ENCODE measurements around the gene PLLP.
"Not testable (repeated sequence)": the region's sequence is repeated elsewhere in the genome, so short reads cannot be mapped to it uniquely, and the experiment has no call there.

Gene PLLP

GRCh38 chr16:57268804-57269800 lies 15.4 kb downstream of the PLLP start:
- H2BK120ac ChIP-seq (ENCODE audit: low read depth, low read length) = no peak overlapping the region
- no peaks in the 10 kb centered on the region for H3K36me3 ChIP-seq (ENCODE audit: control insufficient read depth, insufficient read depth, low read length)
- no peaks in the 10 kb centered on the region for H3K27me3 ChIP-seq (ENCODE audit: insufficient read depth, low read length, poor library complexity)
- H2AK5ac ChIP-seq (ENCODE audit: low read length) = no peak overlapping the region
- no peak overlapping the region for H3K4me2 ChIP-seq (ENCODE audit: low read length)
- H3K4me3 ChIP-seq (ENCODE audit: low read length) = no peak overlapping the region
- H2BK15ac ChIP-seq (replicated peaks; ENCODE audit: low read depth) = no peak overlapping the region
- peak overlapping the region; percentile 64 for H3K56ac ChIP-seq (ENCODE audit: low read length)
- no peaks in the 10 kb centered on the region for H3K4me1 ChIP-seq (ENCODE audit: control insufficient read depth, low read depth, low read length)
- DNase-seq = peak; percentile 82
- no peak overlapping the region for H3K4ac ChIP-seq (ENCODE audit: low read depth, low read length)
- WGBS (ENCODE audit: extremely low coverage, insufficient coverage, low lambda C conversion rate) = no CpG with 5 or more reads among the region's 14 CpGs
- H3K9ac ChIP-seq (ENCODE audit: low read length) = no peak overlapping the region
- H4K8ac ChIP-seq (ENCODE audit: low read depth, low read length) = no peak overlapping the region
- H3K18ac ChIP-seq (ENCODE audit: low read length) = no peak overlapping the region
- H3K79me2 ChIP-seq (ENCODE audit: control insufficient read depth, insufficient read depth, low read length) = no peaks in the 10 kb centered on the region
- H2BK5ac ChIP-seq (ENCODE audit: low read length) = no peak overlapping the region
- H3K27ac ChIP-seq (ENCODE audit: low read depth, low read length) = no peak overlapping the region
- H3K79me1 ChIP-seq (ENCODE audit: low read length) = no peaks in the 10 kb centered on the region
- H4K5ac ChIP-seq (ENCODE audit: low read length) = no peak overlapping the region
- no peak overlapping the region for H3K23ac ChIP-seq (ENCODE audit: low read length)

- not testable (repeated sequence) for H3K79me2 ChIP-seq (ENCODE audit: control insufficient read depth, insufficient read depth, low read length); H3K56ac ChIP-seq (ENCODE audit: low read length); H3K27ac ChIP-seq (ENCODE audit: low read depth, low read length); H3K27me3 ChIP-seq (ENCODE audit: insufficient read depth, low read length, poor library complexity); H2BK15ac ChIP-seq (replicated peaks; ENCODE audit: low read depth); H3K79me1 ChIP-seq (ENCODE audit: low read length); H3K4me3 ChIP-seq (ENCODE audit: low read length); DNase-seq; H4K8ac ChIP-seq (ENCODE audit: low read depth, low read length); H2AK5ac ChIP-seq (ENCODE audit: low read length); H3K18ac ChIP-seq (ENCODE audit: low read length); H3K4me1 ChIP-seq (ENCODE audit: control insufficient read depth, low read depth, low read length); H2BK120ac ChIP-seq (ENCODE audit: low read depth, low read length); H3K4ac ChIP-seq (ENCODE audit: low read depth, low read length); H3K9ac ChIP-seq (ENCODE audit: low read length); H3K36me3 ChIP-seq (ENCODE audit: control insufficient read depth, insufficient read depth, low read length); H3K23ac ChIP-seq (ENCODE audit: low read length); H4K5ac ChIP-seq (ENCODE audit: low read length); H2BK5ac ChIP-seq (ENCODE audit: low read length); H3K4me2 ChIP-seq (ENCODE audit: low read length)
- no CpG with 5 or more reads among the region's 2 CpGs for WGBS (ENCODE audit: extremely low coverage, insufficient coverage, low lambda C conversion rate)
Measured at GRCh38 chr16:57267343-57267742, 17.1 kb downstream of the PLLP start.

GRCh38 chr16:57266531-57267260 lies 17.8 kb downstream of the PLLP start:
- WGBS (ENCODE audit: extremely low coverage, insufficient coverage, low lambda C conversion rate) = no CpG with 5 or more reads among the region's 6 CpGs

GRCh38 chr16:57265850-57266530 lies 18.5 kb downstream of the PLLP start:
- no peaks in the 10 kb centered on the region for H3K4me1 ChIP-seq (ENCODE audit: control insufficient read depth, low read depth, low read length)
- no peak overlapping the region for H3K27ac ChIP-seq (ENCODE audit: low read depth, low read length)
- no peak overlapping the region for H2AK5ac ChIP-seq (ENCODE audit: low read length)
- H3K36me3 ChIP-seq (ENCODE audit: control insufficient read depth, insufficient read depth, low read length) = no peaks in the 10 kb centered on the region
- H4K5ac ChIP-seq (ENCODE audit: low read length) = no peak overlapping the region
- no peaks in the 10 kb centered on the region for H3K79me1 ChIP-seq (ENCODE audit: low read length)
- H4K8ac ChIP-seq (ENCODE audit: low read depth, low read length) = no peak overlapping the region
- no CpG with 5 or more reads among the region's 16 CpGs for WGBS (ENCODE audit: extremely low coverage, insufficient coverage, low lambda C conversion rate)
- H3K56ac ChIP-seq (ENCODE audit: low read length) = no peak overlapping the region
- no peaks in the 10 kb centered on the region for H3K79me2 ChIP-seq (ENCODE audit: control insufficient read depth, insufficient read depth, low read length)
- H3K18ac ChIP-seq (ENCODE audit: low read length) = no peak overlapping the region
- H3K27me3 ChIP-seq (ENCODE audit: insufficient read depth, low read length, poor library complexity) = no peaks in the 10 kb centered on the region
- no peak overlapping the region for H3K9ac ChIP-seq (ENCODE audit: low read length)
- no peak overlapping the region for H2BK120ac ChIP-seq (ENCODE audit: low read depth, low read length)
- DNase-seq = no peak
- no peak overlapping the region for H2BK5ac ChIP-seq (ENCODE audit: low read length)
- no peak overlapping the region for H3K23ac ChIP-seq (ENCODE audit: low read length)
- H3K4ac ChIP-seq (ENCODE audit: low read depth, low read length) = no peak overlapping the region
- H2BK15ac ChIP-seq (replicated peaks; ENCODE audit: low read depth) = no peak overlapping the region
- H3K4me3 ChIP-seq (ENCODE audit: low read length) = no peak overlapping the region
- H3K4me2 ChIP-seq (ENCODE audit: low read length) = no peak overlapping the region

More at GRCh38 chr16:57266531-57267260, 17.8 kb downstream of the PLLP start:
- H3K23ac ChIP-seq (ENCODE audit: low read length) = no peak overlapping the region
- H3K9ac ChIP-seq (ENCODE audit: low read length) = no peak overlapping the region
- no peak overlapping the region for H3K18ac ChIP-seq (ENCODE audit: low read length)
- H3K56ac ChIP-seq (ENCODE audit: low read length) = no peak overlapping the region
- H4K5ac ChIP-seq (ENCODE audit: low read length) = no peak overlapping the region
- H2AK5ac ChIP-seq (ENCODE audit: low read length) = no peak overlapping the region
- no peak overlapping the region for H3K4me2 ChIP-seq (ENCODE audit: low read length)
- no peak overlapping the region for H3K4ac ChIP-seq (ENCODE audit: low read depth, low read length)
- no peaks in the 10 kb centered on the region for H3K79me1 ChIP-seq (ENCODE audit: low read length)
- H3K27me3 ChIP-seq (ENCODE audit: insufficient read depth, low read length, poor library complexity) = no peaks in the 10 kb centered on the region
- H3K4me1 ChIP-seq (ENCODE audit: control insufficient read depth, low read depth, low read length) = no peaks in the 10 kb centered on the region
- DNase-seq = no peak
- H2BK15ac ChIP-seq (replicated peaks; ENCODE audit: low read depth) = no peak overlapping the region
- H3K79me2 ChIP-seq (ENCODE audit: control insufficient read depth, insufficient read depth, low read length) = no peaks in the 10 kb centered on the region
- H2BK120ac ChIP-seq (ENCODE audit: low read depth, low read length) = no peak overlapping the region
- no peaks in the 10 kb centered on the region for H3K36me3 ChIP-seq (ENCODE audit: control insufficient read depth, insufficient read depth, low read length)
- H2BK5ac ChIP-seq (ENCODE audit: low read length) = no peak overlapping the region
- H4K8ac ChIP-seq (ENCODE audit: low read depth, low read length) = no peak overlapping the region
- no peak overlapping the region for H3K27ac ChIP-seq (ENCODE audit: low read depth, low read length)
- no peak overlapping the region for H3K4me3 ChIP-seq (ENCODE audit: low read length)

- Histone ChIP-seq H3K79me1 (ENCODE audit: low read length) (no peaks in the 10 kb centered on the region), H3K56ac (ENCODE audit: low read length) (no peak overlapping the region), H2BK15ac (replicated peaks; ENCODE audit: low read depth) (no peak overlapping the region), H3K18ac (ENCODE audit: low read length) (no peak overlapping the region), H4K5ac (ENCODE audit: low read length) (no peak overlapping the region), H3K4me3 (ENCODE audit: low read length) (no peak overlapping the region), H2BK5ac (ENCODE audit: low read length) (no peak overlapping the region), H3K36me3 (ENCODE audit: control insufficient read depth, insufficient read depth, low read length) (no peaks in the 10 kb centered on the region), H3K27ac (ENCODE audit: low read depth, low read length) (no peak overlapping the region), H3K27me3 (ENCODE audit: insufficient read depth, low read length, poor library complexity) (no peaks in the 10 kb centered on the region), H3K4me1 (ENCODE audit: control insufficient read depth, low read depth, low read length) (peaks cover 4% of the 10 kb centered on the region), H4K8ac (ENCODE audit: low read depth, low read length) (no peak overlapping the region), H3K9ac (ENCODE audit: low read length) (no peak overlapping the region), H3K79me2 (ENCODE audit: control insufficient read depth, insufficient read depth, low read length) (no peaks in the 10 kb centered on the region), H3K4ac (ENCODE audit: low read depth, low read length) (no peak overlapping the region), H2BK120ac (ENCODE audit: low read depth, low read length) (no peak overlapping the region), H3K4me2 (ENCODE audit: low read length) (no peak overlapping the region), H3K23ac (ENCODE audit: low read length) (no peak overlapping the region), H2AK5ac (ENCODE audit: low read length) (no peak overlapping the region)
- no peak for DNase-seq
- no CpG with 5 or more reads among the region's 11 CpGs for WGBS (ENCODE audit: extremely low coverage, insufficient coverage, low lambda C conversion rate)
Measured at GRCh38 chr16:57264950-57265371, 19.5 kb downstream of the PLLP start.

Data from mesendoderm (in vitro differentiated cells).